ENCODE measurements around the gene SAMD4B. TPM values are rescaled to one million over a fixed set of nuclear protein-coding genes. Genes with fewer than 3 reads are reported as not detected.

The SAMD4B gene
- total and polyA plus RNA-seq, 9 of the 15 experiments (the other 6 are each of a cell fraction or from before 2014, with no cell fraction given) = 3.4 to 90.5 (median 38.0) TPM

DNA sequence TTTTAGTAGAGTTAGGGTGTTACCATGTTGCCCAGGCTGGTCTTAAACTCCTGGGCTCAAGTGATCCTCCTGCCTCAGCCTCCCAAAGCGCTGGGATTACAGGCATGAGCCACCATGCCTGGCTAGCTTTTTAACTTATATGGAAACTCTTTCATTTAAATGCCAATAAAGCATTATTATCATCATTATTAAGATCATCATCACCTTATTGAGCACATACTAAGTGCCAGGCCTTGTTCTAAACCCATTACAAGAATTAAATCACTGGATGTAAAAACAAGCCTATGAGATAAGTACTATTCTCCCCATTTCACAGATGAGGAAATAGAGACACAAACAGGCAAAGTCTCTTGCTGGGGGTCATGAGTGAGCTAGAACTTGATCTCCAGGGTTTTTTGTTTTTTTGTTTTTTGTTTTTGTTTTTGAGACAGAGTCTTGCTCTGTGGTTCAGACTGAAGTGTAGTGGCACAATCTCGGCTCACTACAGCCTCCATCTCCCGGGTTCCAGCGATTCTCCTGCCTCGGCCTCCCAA lies 7.7 kb upstream of the SAMD4B start (continued):
- TF ChIP-seq NUFIP1 (IDR thresholded peaks at IDR 0.05; ENCODE audit: partially characterized antibody) (no peak), ADNP (tag; IDR thresholded peaks at IDR 0.05) (0 out of 2 replicates have a peak, but pooled peaks have one; percentile 14), ZNF407 (IDR thresholded peaks at IDR 0.05; ENCODE audit: low read depth) (no peak), BCOR (IDR thresholded peaks at IDR 0.05) (peak; percentile 90), ZNF217 (CRISPR knock-in tag; IDR thresholded peaks at IDR 0.05) (no peak), HCFC1 (IDR thresholded peaks at IDR 0.05; ENCODE audit: low read depth, low read length) (no peak), TBP (optimal IDR thresholded peaks at IDR 0.05; ENCODE audit: low read depth, low read length) (no peak), HEY1 (CRISPR knock-in tag; IDR thresholded peaks at IDR 0.05; ENCODE audit: borderline replicate concordance) (no peak), ZNF764 (CRISPR knock-in tag; IDR thresholded peaks at IDR 0.05; ENCODE audit: low read depth) (no peak), CBX3 (IDR thresholded peaks at IDR 0.05; ENCODE audit: borderline replicate concordance in 1 of 2, low read length in 2 of 2) (no peak), ERF (CRISPR knock-in tag; IDR thresholded peaks at IDR 0.05) (no peak), GATA2 (CRISPR knock-in tag; IDR thresholded peaks at IDR 0.05) (no peak), ZNF324 (CRISPR knock-in tag; IDR thresholded peaks at IDR 0.05) (no peak), POLR2H (tag; IDR thresholded peaks at IDR 0.05; ENCODE audit: low read depth) (no peak), MCM2 (IDR thresholded peaks at IDR 0.05; ENCODE audit: low read depth) (no peak), TCF7L2 (IDR thresholded peaks at IDR 0.05; ENCODE audit: low read depth, low read length) (no peak), SREBF2 (CRISPR knock-in tag; IDR thresholded peaks at IDR 0.05) (no peak), BCL6 (CRISPR knock-in tag; IDR thresholded peaks at IDR 0.05) (no peak), ASH1L (IDR thresholded peaks at IDR 0.05; ENCODE audit: borderline replicate concordance, low read depth, partially characterized antibody) (no peak)
- TF ChIP-seq, protein P1, sequence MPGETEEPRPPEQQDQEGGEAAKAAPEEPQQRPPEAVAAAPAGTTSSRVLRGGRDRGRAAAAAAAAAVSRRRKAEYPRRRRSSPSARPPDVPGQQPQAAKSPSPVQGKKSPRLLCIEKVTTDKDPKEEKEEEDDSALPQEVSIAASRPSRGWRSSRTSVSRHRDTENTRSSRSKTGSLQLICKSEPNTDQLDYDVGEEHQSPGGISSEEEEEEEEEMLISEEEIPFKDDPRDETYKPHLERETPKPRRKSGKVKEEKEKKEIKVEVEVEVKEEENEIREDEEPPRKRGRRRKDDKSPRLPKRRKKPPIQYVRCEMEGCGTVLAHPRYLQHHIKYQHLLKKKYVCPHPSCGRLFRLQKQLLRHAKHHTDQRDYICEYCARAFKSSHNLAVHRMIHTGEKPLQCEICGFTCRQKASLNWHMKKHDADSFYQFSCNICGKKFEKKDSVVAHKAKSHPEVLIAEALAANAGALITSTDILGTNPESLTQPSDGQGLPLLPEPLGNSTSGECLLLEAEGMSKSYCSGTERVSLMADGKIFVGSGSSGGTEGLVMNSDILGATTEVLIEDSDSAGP (CRISPR knock-in tag; IDR thresholded peaks at IDR 0.05) = no peak

Measured in K562 (cell line).